Measurements from ENCODE around the gene EHF.
"Not testable (repeated sequence)": the region's sequence is repeated elsewhere in the genome, so short reads cannot be mapped to it uniquely, and the experiment has no call there.

EHF gene

DNA sequence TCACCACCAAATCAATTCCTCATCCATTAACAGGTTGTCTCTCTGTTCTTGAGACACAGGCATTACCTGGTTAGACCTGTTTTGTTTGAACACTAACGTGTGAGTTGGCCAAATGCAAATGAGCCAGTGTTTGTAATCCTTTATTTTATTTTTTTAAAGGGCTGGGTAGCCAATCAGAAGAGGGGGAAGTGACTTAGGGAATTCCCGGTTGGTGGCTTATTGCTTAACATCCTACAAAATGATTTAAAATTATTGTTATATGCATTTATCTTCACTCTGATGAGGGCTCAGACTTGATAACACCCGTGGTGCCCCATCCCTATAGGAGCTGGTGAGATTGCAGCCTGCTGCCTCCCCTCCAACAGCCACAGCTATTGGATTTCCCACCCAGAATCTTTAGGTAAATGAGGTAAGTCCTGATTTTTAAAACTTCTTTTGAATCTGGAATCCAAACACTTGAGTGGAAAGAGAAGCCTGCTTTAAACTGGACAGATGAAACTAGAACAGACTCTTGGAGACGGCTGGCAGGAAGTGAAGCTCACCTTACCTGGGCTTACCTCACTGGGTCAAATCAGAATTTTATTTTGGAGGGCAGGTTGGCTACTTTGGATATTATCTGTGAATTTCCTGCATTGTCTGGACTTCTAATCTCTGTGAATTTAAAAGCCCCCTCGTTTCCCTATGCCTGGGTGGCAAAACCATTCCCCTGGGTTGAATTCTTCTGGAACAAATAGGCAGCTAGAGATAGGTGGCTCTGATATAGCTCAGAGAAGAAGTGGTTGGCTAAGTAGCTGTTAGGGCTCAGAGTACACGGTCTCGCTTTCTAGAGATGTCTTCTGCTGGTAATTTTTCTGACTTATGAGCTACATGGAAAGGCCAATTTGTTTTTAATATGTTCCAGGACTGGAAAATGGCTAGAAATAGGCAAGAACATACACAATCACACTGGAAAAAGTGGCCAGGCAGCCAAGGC lies at the start of gene EHF:
TSS of gene EHF (plus strand) at position 274 of the 973 bp plus-strand sequence. CDS start 21,538 bp downstream, outside the sequence.
- no peak for DNase-seq

GRCh38 chr11:34573537-34573936 lies 47.4 kb upstream of the EHF start:
- no peak for DNase-seq

GRCh38 chr11:34575261-34575660 lies 45.6 kb upstream of the EHF start:
- DNase-seq = no peak

DNA sequence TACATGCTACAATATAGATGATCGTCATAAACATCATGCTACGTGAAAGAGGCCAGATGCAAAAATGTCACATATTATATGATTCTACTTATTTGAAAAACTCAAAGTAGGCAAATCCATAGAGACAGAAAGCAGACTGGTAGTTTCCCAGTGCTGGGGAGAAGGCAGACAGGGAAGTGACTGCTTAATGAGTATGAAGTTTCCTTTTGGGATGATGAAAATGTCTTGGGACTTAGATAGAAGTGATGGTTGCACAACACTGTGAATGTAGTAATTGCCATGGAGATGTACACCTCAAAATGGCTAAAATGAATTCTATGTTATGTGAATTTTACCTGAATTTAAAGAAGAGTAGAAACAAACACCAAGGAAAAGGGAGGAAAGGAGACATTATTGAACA lies 45.2 kb upstream of the EHF start:
- no peak for DNase-seq

- DNase-seq = no peak
Observed at GRCh38 chr11:34576331-34576730, 44.6 kb upstream of the EHF start.

DNA sequence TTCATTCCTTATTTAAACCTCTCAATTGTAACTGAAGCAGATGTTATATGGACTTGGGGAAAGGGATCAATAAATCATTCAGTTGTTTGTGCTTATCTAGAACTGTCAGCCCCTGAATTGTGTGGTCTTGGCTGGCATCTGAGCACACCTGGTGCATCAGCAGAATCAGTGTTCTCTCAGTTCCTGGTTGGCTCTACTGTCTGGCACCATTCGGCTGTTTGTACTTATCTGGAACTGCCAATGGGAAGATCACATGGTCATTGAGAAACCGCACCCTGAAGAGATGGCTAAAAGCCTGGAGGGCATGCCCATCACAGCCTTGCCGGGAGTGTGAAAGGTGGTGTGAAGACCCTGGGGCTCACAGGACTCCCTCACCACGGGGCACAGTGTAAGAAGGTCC lies 37.1 kb upstream of the EHF start:
- DNase-seq = no peak

- no peak for DNase-seq
Observed at GRCh38 chr11:34585304-34585734, 35.6 kb upstream of the EHF start.

GRCh38 chr11:34585735-34586487 lies 35.0 kb upstream of the EHF start:
- peak; percentile 9 for DNase-seq

- no peak for DNase-seq
Observed at GRCh38 chr11:34586488-34587281, 34.2 kb upstream of the EHF start.

GRCh38 chr11:34587282-34587677 lies 33.6 kb upstream of the EHF start:
- no peak for DNase-seq

DNA sequence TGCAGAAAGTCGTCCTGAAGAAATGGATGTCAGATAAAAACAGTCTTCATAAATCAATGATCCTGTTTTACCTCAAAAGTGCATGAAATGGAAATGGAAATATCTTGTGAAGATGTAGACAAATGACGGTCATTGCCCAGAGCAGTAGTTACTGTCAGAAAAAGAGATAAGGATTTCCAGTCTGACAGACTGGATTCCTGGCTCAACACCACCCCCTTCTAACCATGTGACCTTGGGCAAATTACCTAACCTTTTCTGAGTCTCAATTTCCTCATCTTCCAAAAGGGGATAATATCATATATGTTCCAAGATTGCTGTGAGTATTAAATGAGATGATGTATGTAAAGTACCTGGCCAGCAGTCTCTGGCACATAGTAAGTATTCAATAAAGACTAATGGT lies 32.9 kb upstream of the EHF start:
- DNase-seq = no peak

DNA sequence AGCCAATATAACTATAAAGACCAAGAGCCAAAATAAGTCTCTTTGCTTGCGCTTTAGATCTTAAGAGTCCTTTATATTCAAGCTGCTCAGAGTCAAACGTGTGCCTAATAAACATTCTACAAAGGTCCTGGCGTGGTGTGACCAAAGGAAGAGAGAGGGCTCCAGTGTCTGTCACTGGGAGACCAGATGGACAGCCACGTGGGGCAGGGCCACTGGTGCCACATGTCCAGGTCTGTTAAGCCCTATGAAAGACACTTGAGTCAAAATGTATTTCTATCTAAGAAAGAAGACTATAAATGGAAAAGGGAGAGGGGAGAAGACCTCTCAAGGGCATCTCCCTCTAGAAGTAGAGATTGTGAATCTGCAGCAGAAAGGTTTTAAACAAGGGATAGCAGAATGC lies 32.2 kb upstream of the EHF start:
- DNase-seq = no peak

- not testable (repeated sequence) for DNase-seq
Observed at GRCh38 chr11:34589177-34589576, 31.7 kb upstream of the EHF start.

- DNase-seq = no peak
Observed at GRCh38 chr11:34593085-34593484, 27.8 kb upstream of the EHF start.

GRCh38 chr11:34594603-34595002 lies 26.3 kb upstream of the EHF start:
- DNase-seq = no peak

DNA sequence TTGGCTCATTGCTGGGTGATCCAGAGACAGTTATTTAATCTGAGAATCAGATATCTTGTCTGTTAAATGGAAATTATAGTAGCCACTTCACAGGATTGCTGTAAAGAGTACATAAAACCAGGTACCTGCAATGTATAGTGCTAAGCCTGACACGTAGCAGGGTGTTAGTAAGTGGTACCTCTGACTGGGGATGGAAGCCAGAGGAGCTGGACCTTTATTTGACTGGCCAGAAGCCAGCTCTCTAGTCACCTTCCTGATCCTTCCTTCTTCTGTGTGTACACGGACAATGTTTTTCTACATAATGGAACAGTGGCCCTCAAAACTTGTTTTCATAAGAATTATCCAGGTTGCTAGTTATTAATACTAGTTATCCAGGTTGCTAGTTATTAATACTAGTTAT lies 25.5 kb upstream of the EHF start:
- no peak for DNase-seq

DNA sequence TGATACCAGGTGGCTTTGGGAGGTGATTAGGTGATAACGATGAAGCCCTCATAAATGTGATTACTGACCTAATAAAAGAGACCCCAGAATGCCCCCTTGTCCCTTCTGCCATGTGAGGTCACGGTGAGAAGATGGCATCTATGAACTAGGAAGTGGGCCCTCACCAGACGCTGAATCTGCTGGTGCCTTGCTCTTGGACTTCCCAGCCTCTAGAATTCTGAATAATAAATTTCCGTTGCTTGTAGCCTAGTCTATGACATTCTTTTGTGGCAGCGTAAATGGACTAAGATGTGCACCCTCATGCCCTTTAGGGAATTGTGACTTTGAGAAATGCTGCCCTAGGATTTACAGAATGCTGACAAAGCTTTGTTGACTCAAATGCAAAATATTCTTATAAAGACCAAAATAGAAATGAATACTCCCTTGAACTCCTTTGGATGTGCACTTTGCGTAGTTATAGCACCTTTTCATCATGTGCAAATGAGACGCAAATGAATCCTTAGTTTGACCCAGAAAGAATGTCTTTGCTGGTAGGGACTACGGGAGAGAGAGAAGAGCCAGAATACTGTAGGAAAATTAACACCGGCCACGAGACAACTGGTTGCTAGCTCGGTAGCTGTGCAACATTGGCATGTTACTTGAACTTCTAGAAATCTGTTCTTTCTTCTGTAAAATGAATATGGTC lies 24.8 kb upstream of the EHF start:
- DNase-seq = no peak

- no peak for DNase-seq
Observed at GRCh38 chr11:34599406-34599945, 21.4 kb upstream of the EHF start.

GRCh38 chr11:34600339-34601084 lies 20.4 kb upstream of the EHF start:
- no peak for DNase-seq

DNA sequence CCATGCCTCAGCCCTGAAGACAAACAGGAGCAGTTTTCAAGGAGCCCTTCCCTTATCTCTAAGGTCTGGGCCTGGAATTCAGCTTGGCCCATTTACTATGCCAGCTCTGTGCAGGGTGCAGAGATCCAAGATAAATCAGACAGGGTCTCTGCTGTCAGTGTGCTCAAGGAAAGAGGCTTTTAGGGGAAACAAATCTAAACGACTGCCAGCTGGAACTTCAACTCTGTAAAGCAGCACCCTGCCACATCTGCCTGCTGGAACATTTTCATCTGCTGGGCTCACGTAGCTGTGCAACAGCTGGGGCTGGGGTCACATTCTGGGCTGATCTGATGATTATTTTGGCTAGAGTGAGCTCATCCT lies 19.8 kb upstream of the EHF start:
- DNase-seq = no peak

DNA sequence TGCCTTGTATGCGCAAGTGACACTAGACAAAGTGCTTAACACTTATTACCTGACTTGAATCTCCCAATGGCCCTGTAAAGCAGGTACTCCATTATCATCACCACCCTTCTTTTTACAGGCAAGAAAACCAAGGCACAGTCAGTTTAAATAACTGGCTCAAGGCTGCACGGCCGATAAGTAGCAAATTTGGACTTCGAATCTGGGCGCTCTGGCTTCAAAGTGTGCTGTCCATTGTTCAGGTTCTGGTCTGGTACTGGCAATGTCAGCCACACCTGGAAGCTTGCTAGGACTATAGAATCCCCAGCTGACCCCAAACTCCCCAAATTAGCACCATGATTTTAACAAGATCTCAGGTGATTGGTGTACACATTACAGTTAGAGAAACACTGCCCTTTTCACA lies 19.3 kb upstream of the EHF start:
- DNase-seq = no peak

DNA sequence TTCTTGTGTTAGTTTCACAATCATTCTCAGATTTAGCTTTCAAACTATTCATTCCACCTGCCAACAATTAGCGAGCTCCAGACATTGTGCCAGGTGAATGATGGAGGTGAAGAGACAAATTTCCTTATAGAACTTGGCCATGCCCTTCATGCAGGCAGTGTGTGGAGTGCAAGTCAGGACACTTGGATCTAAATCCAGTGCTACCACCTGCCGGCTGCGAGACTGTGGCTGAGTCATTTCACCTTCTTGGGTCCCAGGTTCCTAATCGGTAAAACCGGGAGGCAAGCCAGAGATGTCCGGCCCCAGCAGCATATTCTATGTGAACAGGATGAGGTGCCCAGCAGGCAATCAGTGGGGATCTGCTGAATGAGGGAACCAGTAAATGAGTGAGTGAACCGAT lies 18.6 kb upstream of the EHF start:
- DNase-seq = no peak

All from NCI-H187 treated with DMSO at 0.1 percent for 48 hours (cell line).